GM12891 (cell line): Measurements from ENCODE around the gene USP6NL.

Source experiments
- POLR2A ChIP-seq: IDR thresholded peaks from 2 replicates; pipeline ENCODE4 v1.6.1; 2011; ENCODE audit warnings: low read depth, low read length, control low read depth
- POLR2AphosphoS5 ChIP-seq: IDR thresholded peaks from 2 replicates; pipeline ENCODE4 v1.6.1; 2011; ENCODE audit warnings: low read depth, low read length, control low read depth
- POU2F2 ChIP-seq: IDR thresholded peaks from 2 replicates; pipeline ENCODE4 v1.6.1; 2011; ENCODE audit warnings: low read depth, mild to moderate bottlenecking, control low read depth, low read length, moderate library complexity

- TF ChIP-seq POLR2AphosphoS5: no peak
- TF ChIP-seq POLR2A: no peak
- TF ChIP-seq POU2F2: no peak
These were observed 149.4 kb downstream of the USP6NL start for GRCh38 chr10:11462071-11462470.
